ENCODE measurements around the gene SERPINF2.
"Not testable (repeated sequence)": the region's sequence is repeated elsewhere in the genome, so short reads cannot be mapped to it uniquely, and the experiment has no call there.

SERPINF2 gene

DNA sequence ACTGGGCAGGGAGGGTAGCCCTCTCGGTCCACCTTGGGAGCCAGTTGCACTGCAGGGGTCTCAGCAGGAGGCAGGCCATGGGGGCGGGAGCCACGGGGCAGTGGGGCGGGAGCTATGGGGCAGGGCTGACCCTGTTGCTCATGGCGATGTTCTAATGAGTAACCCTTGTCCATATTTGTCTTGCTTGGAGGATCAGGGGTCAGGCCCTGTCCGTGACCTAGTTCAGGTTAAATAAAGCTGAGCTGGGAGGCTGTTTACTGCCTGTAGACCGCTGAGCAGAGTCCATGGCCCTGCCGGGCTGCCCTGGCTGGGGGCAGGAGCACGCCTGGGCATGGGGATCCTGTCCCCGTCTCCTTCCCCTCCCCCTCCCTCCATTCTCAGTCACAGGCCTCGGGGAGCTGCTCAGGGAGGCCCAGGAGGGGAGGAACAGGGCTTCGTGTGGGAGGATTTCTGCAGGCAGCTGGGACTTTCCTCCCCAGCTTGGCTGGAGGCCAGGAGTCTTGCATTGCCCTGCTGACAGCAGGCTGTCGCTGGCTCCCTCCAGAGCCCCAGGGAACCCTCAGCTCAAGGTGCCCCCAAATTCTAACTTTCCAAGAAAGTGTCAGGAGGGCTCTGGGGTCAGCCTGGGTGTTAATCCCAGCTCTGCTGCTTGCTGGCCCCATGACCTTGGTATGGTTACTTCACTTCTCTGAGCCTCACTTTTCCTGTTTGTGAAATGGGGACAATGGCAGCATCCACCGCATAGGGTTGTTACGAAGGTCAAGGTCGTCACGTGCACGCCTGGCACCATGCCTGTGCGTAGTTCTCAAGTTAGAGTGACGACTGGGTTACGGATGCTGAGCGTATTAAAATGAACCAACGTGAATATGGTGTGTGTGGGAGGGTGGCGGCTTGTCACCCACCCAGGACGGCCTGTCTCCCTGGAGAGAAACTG lies 6.1 kb upstream of the SERPINF2 start:
- peak; percentile 46 for DNase-seq

- DNase-seq: no peak
Observed at GRCh38 chr17:1737531-1738291, 5.0 kb upstream of the SERPINF2 start.

- DNase-seq: not testable (repeated sequence)
Observed at GRCh38 chr17:1741899-1742298, 772 bp upstream of the SERPINF2 start.

DNA sequence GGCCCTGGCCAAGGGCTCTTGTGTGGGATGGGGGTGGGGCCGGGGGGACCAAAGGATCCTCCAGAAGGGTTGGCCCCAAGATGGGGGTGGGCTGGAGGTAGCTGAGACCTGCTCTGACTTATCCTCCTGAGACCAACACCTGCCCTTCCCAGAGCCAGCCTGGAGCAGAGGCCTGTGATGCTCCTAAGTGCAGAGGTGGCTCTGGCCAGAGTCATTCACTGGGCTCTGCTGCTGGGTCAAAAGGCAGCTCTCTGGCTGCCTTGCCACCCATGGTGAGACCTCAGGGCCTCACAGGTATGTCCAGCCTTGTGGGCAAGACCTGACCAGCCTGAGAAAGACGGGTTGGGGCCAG lies 393 bp downstream of the SERPINF2 start:
- no peak for DNase-seq

DNA sequence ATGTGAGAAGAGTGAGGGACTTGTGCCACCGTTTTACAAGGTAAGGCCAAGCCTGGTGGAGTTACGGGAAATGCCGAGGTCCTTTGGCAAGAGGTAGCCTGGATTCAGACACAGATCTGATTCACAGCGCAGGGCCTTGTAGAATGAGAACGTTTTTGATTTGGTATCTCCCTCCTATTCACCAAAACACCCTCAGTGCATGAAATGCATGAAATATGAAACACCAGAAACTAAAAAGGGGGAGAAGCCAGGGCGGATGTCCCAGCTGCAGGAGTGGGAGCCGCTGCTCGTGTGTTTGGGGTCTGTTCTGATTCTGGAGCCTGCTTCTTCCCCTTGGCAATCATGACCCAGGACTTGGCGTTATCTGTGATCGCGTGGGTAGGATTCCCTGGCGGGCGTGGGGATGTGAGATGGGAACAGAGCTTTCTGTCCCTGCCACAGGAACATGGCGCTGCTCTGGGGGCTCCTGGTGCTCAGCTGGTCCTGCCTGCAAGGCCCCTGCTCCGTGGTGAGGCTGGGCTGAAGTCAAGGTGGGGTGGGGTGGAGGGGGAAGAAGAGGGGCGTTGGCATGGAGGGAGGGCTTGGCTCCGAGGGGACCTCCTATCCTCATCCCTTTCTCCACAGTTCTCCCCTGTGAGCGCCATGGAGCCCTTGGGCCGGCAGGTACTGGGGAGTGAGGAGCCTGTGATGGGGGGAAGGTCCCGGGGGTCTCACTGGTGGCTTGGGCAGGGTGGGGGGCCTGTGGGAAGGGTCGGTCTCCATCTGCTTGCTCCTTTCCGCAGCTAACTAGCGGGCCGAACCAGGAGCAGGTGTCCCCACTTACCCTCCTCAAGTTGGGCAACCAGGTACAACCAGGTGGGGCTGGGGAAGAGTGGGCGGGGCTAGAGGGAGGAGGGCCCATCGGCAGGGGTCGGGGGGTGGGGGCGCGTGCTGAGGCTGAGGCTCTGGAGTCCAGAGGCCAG lies 2.2 kb downstream of the SERPINF2 start:
- no peak for DNase-seq

DNA sequence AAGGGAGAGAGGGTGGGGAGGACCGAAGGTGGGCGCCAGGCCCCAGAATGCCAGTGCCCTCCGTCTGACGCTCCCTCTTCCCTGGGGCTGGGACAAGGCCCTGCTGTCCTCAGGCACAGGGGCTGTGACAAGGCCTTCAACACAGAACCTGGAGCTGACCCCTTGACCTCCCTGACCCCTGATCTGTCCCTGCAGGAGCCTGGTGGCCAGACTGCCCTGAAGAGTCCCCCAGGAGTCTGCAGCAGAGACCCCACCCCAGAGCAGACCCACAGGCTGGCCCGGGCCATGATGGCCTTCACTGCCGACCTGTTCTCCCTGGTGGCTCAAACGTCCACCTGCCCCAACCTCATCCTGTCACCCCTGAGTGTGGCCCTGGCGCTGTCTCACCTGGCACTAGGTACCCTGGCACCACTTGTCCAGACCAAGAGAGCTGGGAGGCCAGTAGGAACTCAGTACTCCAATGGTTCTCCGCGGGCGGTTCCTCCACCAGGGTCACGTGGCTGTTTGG lies 2.9 kb downstream of the SERPINF2 start:
- DNase-seq: no peak

GRCh38 chr17:1746975-1747543 lies 4.4 kb downstream of the SERPINF2 start:
- no peak for DNase-seq

DNA sequence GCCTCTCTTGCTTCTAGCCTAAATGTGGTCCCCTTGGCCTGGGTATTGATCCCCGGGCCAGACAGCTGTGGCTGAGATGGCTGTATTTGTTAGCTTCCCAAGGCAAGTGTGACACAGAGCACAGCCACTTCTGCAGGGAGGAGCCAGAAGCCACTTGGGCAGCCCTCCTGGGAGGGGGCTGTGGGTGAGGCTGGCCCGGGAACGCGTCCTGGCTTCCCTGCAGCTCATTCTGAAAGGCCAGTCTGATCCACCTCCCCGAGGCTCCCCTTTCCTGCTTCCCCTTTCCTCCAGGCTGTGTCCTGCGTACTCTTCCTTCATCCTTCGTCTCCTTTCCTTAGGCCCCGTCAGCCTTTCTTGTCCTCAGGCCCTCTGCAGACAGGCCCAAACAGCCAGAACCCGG lies 8.0 kb downstream of the SERPINF2 start:
- DNase-seq: no peak

- DNase-seq: no peak
Observed at GRCh38 chr17:1752425-1753262, 10.0 kb downstream of the SERPINF2 start.

GRCh38 chr17:1753767-1754429 lies 11.2 kb downstream of the SERPINF2 start:
- DNase-seq: no peak

DNA sequence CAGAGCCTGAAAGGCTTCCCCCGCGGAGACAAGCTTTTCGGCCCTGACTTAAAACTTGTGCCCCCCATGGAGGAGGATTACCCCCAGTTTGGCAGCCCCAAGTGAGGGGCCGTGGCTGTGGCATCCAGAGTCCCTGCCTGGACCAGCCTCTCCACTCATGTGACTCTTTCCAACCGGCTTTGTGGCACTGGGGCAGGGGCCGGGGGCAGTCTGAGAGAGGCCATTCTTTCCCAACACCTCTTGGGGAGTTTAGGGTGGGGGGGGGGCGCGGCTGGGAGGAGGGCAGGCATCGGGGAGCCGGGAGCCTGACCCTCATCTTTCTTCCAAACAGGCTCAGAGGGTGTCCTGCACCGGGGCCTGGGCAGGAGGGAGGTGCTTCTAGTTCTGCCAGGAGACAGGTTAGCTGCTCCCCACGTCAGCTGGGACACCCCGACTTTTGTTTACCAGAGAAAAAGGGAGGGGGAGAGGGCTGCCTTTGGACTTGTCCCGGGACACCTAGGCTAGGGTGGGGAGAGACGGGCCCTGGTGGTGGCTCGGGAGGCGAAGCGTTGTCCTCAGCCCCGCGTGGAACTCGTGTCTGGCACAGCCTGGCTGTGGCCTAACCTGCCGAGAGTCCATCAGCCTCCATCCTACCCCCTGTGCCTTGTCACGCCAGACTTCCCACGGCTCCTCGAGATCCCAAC lies 11.9 kb downstream of the SERPINF2 start:
- no peak for DNase-seq

DNA sequence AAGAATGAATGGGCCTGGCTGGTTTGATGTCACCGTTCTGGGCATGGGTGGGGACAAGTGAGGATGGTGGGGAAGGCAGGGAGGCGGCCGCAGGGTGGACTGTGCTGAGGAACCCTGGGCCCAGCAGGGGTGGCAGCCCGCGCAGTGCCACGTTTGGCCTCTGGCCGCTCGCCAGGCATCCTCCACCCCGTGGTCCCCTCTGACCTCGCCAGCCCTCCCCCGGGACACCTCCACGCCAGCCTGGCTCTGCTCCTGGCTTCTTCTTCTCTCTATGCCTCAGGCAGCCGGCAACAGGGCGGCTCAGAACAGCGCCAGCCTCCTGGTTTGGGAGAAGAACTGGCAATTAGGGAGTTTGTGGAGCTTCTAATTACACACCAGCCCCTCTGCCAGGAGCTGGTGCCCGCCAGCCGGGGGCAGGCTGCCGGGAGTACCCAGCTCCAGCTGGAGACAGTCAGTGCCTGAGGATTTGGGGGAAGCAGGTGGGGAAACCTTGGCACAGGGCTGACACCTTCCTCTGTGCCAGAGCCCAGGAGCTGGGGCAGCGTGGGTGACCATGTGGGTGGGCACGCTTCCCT lies 12.7 kb downstream of the SERPINF2 start:
- DNase-seq: no peak

GRCh38 chr17:1755827-1756262 lies 13.2 kb downstream of the SERPINF2 start:
- no peak for DNase-seq

DNA sequence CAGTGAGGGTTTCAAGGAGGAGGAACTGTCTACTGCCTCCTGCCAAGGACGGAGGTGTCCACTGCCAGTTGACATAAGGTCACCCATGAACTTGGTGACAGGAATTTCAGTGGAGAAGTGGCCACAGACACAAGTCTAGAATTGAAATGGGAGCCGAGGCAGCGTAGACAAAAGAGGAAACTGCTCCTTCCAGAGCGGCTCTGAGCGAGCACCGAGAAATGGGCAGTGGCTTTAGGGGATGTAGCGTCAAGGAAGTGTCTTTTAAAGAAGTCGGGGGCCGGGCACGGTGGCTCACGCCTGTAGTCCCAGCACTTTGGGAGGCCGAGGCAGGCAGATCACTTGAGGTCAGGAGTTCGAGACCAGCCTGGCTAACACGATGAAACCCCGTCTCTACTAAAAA lies 16.1 kb downstream of the SERPINF2 start:
- DNase-seq: no peak

- DNase-seq: no peak
Observed at GRCh38 chr17:1759529-1759928, 16.9 kb downstream of the SERPINF2 start.

DNA sequence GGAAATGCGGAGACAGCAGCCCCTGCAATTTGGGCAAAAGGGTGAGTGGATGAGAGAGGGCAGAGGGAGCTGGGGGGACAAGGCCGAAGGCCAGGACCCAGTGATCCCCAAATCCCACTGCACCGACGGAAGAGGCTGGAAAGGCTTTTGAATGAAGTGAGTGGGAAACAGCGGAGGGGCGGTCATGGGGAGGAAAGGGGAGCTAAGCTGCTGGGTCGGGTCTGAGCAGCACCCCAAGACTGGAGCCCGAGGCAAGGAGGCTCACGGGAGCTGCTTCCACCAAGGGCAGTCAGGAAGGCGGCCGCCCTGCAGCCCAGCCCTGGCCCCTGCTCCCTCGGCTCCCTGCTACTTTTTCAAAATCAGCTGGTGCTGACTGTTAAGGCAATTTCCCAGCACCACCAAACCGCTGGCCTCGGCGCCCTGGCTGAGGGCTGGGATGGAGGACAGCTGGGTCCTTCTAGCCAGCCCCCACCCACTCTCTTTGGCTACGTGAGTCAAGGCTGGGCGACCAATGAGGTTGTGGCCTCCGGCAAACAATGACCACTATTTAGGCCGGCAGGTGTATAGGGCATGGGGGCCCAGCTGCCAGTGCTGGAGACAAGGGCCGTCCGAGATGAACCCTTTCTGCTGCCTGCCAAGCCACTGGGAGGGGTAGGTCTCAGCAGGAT lies 19.7 kb downstream of the SERPINF2 start:
- DNase-seq: peak; percentile 19

- DNase-seq: peak; percentile 47
Observed at GRCh38 chr17:1762901-1763898, 20.5 kb downstream of the SERPINF2 start.

- peak; percentile 66 for DNase-seq
Observed at GRCh38 chr17:1764284-1764683, 21.6 kb downstream of the SERPINF2 start.

All from HCEC 1CT (cell line).